ENCODE data around the gene UCK2.

Gene UCK2

GRCh38 chr1:165865633-165866340 is 38.4 kb downstream of the UCK2 start:
- no peak overlapping the region for H3K4me3 ChIP-seq (ENCODE audit: low read depth, low read length)
- no peak for DNase-seq (ENCODE audit: low read depth)
- TF ChIP-seq CTCF (IDR thresholded peaks at IDR 0.05; ENCODE audit: insufficient read depth, low read depth, low read length, missing control alignments) = no peak

GRCh38 chr1:165869343-165869742 is 41.9 kb downstream of the UCK2 start:
- no peak for TF ChIP-seq CTCF (IDR thresholded peaks at IDR 0.05; ENCODE audit: insufficient read depth, low read depth, low read length, missing control alignments)
- DNase-seq (ENCODE audit: low read depth) = no peak
- no peak overlapping the region for H3K4me3 ChIP-seq (ENCODE audit: low read depth, low read length)

- no peak overlapping the region for H3K4me3 ChIP-seq (ENCODE audit: low read depth, low read length)
- peak; percentile 86 for DNase-seq (ENCODE audit: low read depth)
- TF ChIP-seq CTCF (IDR thresholded peaks at IDR 0.05; ENCODE audit: insufficient read depth, low read depth, low read length, missing control alignments) = peak; percentile 33
These were observed 44.1 kb downstream of the UCK2 start for GRCh38 chr1:165871311-165872067.

GRCh38 chr1:165873481-165873880 is 46.1 kb downstream of the UCK2 start:
- DNase-seq (ENCODE audit: low read depth) = no peak
- no peak for TF ChIP-seq CTCF (IDR thresholded peaks at IDR 0.05; ENCODE audit: insufficient read depth, low read depth, low read length, missing control alignments)
- H3K4me3 ChIP-seq (ENCODE audit: low read depth, low read length) = no peak overlapping the region

DNA sequence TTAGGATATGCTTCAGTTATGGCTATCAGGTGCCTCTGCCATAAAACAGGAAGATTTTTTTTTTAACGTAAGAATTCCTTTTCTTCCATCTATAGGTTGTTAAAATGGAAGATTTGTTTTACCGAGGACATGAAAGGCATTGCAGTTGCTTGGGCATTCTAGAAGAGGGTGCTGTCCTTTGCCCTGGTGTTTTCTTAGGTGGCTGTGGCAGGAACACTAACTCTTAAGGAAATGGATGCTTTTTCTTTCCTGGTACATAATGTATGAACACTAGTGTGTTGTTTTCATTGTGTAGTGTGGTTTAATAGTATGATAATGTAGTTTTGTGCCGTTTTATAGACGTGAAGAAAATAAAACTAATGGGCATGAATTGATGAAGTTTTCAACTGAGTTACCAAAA is 47.2 kb downstream of the UCK2 start:
- TF ChIP-seq CTCF (IDR thresholded peaks at IDR 0.05; ENCODE audit: insufficient read depth, low read depth, low read length, missing control alignments) = no peak
- no peak overlapping the region for H3K4me3 ChIP-seq (ENCODE audit: low read depth, low read length)
- DNase-seq (ENCODE audit: low read depth) = no peak

DNA sequence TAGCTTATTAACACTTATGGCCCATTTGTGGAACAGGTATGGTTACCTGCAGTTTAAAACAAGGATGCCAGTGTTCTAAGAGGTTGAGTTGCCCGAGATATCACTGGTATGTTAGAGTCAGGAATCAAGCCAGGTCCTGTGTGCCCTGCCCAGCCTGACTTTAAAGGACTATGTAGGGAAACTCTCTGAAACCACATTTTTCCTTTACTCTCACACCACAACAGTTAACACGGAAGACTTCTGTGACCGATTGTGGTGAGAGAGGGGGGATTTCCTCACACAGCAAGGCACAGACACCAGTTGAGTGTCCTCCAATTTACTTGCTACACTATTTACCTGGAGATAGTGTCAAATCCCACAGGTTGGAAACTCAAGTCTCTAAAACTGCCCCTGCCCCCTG is 47.8 kb downstream of the UCK2 start:
- TF ChIP-seq CTCF (IDR thresholded peaks at IDR 0.05; ENCODE audit: insufficient read depth, low read depth, low read length, missing control alignments) = no peak
- DNase-seq (ENCODE audit: low read depth) = peak; percentile 65
- no peak overlapping the region for H3K4me3 ChIP-seq (ENCODE audit: low read depth, low read length)

Data from GM12865 (cell line).